ENCODE results near the gene CYFIP1. TPM values are rescaled to one million over a fixed set of nuclear protein-coding genes. Genes with fewer than 3 reads are reported as not detected.

Gene CYFIP1
- total RNA-seq, 3 donors from 2014 or later (not counting 1 experiment from before 2014, with no cell fraction given): 6.4 to 9.2 (median 8.8) TPM

- 86% methylated on average over 12 of the region's 12 CpGs for WGBS (ENCODE audit: insufficient coverage)
- no peak overlapping the region for H3K27ac ChIP-seq (ENCODE audit: low read length)
- no peak for ATAC-seq
Observed at GRCh38 chr15:22954326-22954725, 25.8 kb downstream of the CYFIP1 start.

GRCh38 chr15:22952796-22953579 is 27.2 kb downstream of the CYFIP1 start:
- no peaks in the 10 kb centered on the region for H3K9me3 ChIP-seq (ENCODE audit: control insufficient read depth, insufficient read depth, low read length)
- no peaks in the 10 kb centered on the region for H3K27me3 Mint-ChIP-seq (ENCODE audit: low read depth in 2 of 2)
- H3K4me1 Mint-ChIP-seq: peaks cover 12 to 14% of the 10 kb centered on the region in 2 donors
- H3K27me3 ChIP-seq (ENCODE audit: control insufficient read depth, insufficient read depth, low read length): no peaks in the 10 kb centered on the region
- H3K4me3 Mint-ChIP-seq: no peak overlapping the region
- no peak for TF ChIP-seq CTCF (IDR thresholded peaks at IDR 0.05)
- 94% methylated on average over 21 of the region's 21 CpGs for WGBS (ENCODE audit: insufficient coverage)
- H3K27ac Mint-ChIP-seq: no peak overlapping the region
- H3K9me3 Mint-ChIP-seq: no peaks in the 10 kb centered on the region
- intact Hi-C loops (cut with micrococcal nuclease): no loop called here
- no peak for ATAC-seq
- H3K36me3 Mint-ChIP-seq: no peaks in the 10 kb centered on the region
- DNase-seq: no peak
- no peaks in the 10 kb centered on the region for H3K4me1 ChIP-seq (ENCODE audit: control insufficient read depth, insufficient read depth, low read length)
- H3K27ac ChIP-seq (ENCODE audit: low read length): no peak overlapping the region
- H3K4me3 ChIP-seq (ENCODE audit: low read length): no peak overlapping the region
- H3K36me3 ChIP-seq (ENCODE audit: control insufficient read depth, insufficient read depth, low read length): no peaks in the 10 kb centered on the region

More at GRCh38 chr15:22954326-22954725, 25.8 kb downstream of the CYFIP1 start:
- intact Hi-C loops (cut with micrococcal nuclease): no loop called here
- no peak overlapping the region for H3K27ac Mint-ChIP-seq
- no peaks in the 10 kb centered on the region for H3K27me3 Mint-ChIP-seq (ENCODE audit: low read depth in 2 of 2)
- Histone ChIP-seq H3K27me3 (ENCODE audit: control insufficient read depth, insufficient read depth, low read length) (no peaks in the 10 kb centered on the region), H3K4me3 (ENCODE audit: low read length) (no peak overlapping the region), H3K36me3 (ENCODE audit: control insufficient read depth, insufficient read depth, low read length) (no peaks in the 10 kb centered on the region), H3K4me1 (ENCODE audit: control insufficient read depth, insufficient read depth, low read length) (no peaks in the 10 kb centered on the region), H3K9me3 (ENCODE audit: control insufficient read depth, insufficient read depth, low read length) (no peaks in the 10 kb centered on the region)
- no peak for DNase-seq
- peaks cover 0 to under 1% of the 10 kb centered on the region in 2 donors for H3K4me1 Mint-ChIP-seq
- H3K36me3 Mint-ChIP-seq: no peaks in the 10 kb centered on the region
- no peak for TF ChIP-seq CTCF (IDR thresholded peaks at IDR 0.05)
- H3K9me3 Mint-ChIP-seq: no peaks in the 10 kb centered on the region
- H3K4me3 Mint-ChIP-seq: no peak overlapping the region

GRCh38 chr15:22951381-22952280 is 28.5 kb downstream of the CYFIP1 start:
- no peak for TF ChIP-seq CTCF (IDR thresholded peaks at IDR 0.05)
- intact Hi-C loops (cut with micrococcal nuclease): no loop called here
- Mint-ChIP-seq H3K27me3 (ENCODE audit: low read depth in 2 of 2) (no peaks in the 10 kb centered on the region), H3K36me3 (no peaks in the 10 kb centered on the region), H3K4me1 (peaks cover 12 to 18% of the 10 kb centered on the region in 2 donors), H3K27ac (no peak overlapping the region), H3K9me3 (no peaks in the 10 kb centered on the region), H3K4me3 (no peak overlapping the region)
- ATAC-seq (no peak), DNase-seq (no peak)
- WGBS (ENCODE audit: insufficient coverage): 92% methylated on average over 39 of the region's 39 CpGs
- no peaks in the 10 kb centered on the region for H3K27me3 ChIP-seq (ENCODE audit: control insufficient read depth, insufficient read depth, low read length)
- H3K4me3 ChIP-seq (ENCODE audit: low read length): no peak overlapping the region
- no peaks in the 10 kb centered on the region for H3K9me3 ChIP-seq (ENCODE audit: control insufficient read depth, insufficient read depth, low read length)
- no peaks in the 10 kb centered on the region for H3K36me3 ChIP-seq (ENCODE audit: control insufficient read depth, insufficient read depth, low read length)
- no peak overlapping the region for H3K27ac ChIP-seq (ENCODE audit: low read length)
- no peaks in the 10 kb centered on the region for H3K4me1 ChIP-seq (ENCODE audit: control insufficient read depth, insufficient read depth, low read length)

Measured in natural killer cell (primary cell).